Smooth muscle cell (in vitro differentiated cells): ENCODE measurements around the gene SS18. TPM values are rescaled to one million over a fixed set of nuclear protein-coding genes. Genes with fewer than 3 reads are reported as not detected.
A peak's percentile ranks its signal among the peaks of the same experiment; 100 is the strongest.

ENCODE experiments used
- DNase-seq: peaks from one replicate; lab custom pipeline; 2025; ENCODE audit not compliant: unreplicated experiment; lab: John Stamatoyannopoulos, UW
- H2AFZ ChIP-seq: fragments of 200-600 bp; sonication (generic); 2 replicates; pipeline ENCODE4 v1.6.0; 2016; ENCODE audit warnings: antibody characterized with exemption, low read depth, mild to moderate bottlenecking
- H3F3A ChIP-seq: fragments of 200-600 bp; sonication (generic); 2 replicates; pipeline ENCODE4 v1.6.0; 2017; ENCODE audit warnings: antibody characterized with exemption, low read depth
- H3K27ac ChIP-seq: fragments of 200-600 bp; sonication (generic); 2 replicates; pipeline ENCODE4 v1.5.1; 2016; ENCODE audit warnings: low read depth, mild to moderate bottlenecking
- H3K27me3 ChIP-seq: fragments of 200-600 bp; sonication (generic); 2 replicates; pipeline ENCODE4 v1.6.1; 2016; ENCODE audit warnings: low read depth, mild to moderate bottlenecking
- H3K36me3 ChIP-seq: fragments of 200-600 bp; sonication (generic); 2 replicates; pipeline ENCODE4 v1.5.1; 2016; ENCODE audit warnings: low read depth
- H3K4me1 ChIP-seq: fragments of 200-600 bp; sonication (generic); 2 replicates; pipeline ENCODE4 v1.5.1; 2016; ENCODE audit warnings: low read depth
- H3K4me2 ChIP-seq: fragments of 200-600 bp; sonication (generic); 2 replicates; pipeline ENCODE4 v1.6.0; 2016; ENCODE audit warnings: mild to moderate bottlenecking
- H3K4me3 ChIP-seq: fragments of 200-600 bp; sonication (generic); 2 replicates; pipeline ENCODE4 v1.5.1; 2016; ENCODE audit warnings: mild to moderate bottlenecking
- H3K79me2 ChIP-seq: fragments of 200-600 bp; sonication (generic); 2 replicates; pipeline ENCODE4 v1.6.0; 2016; ENCODE audit warnings: low read depth, mild to moderate bottlenecking
- H3K9ac ChIP-seq: fragments of 200-600 bp; sonication (generic); 2 replicates; pipeline ENCODE4 v1.6.0; 2016; ENCODE audit warnings: low read depth
- H3K9me3 ChIP-seq: fragments of 200-600 bp; sonication (generic); replicated peaks from 2 replicates; pipeline ENCODE4 v1.5.1; 2016; ENCODE audit warnings: low read depth
- H4K20me1 ChIP-seq: fragments of 200-600 bp; sonication (generic); 2 replicates; pipeline ENCODE4 v1.6.0; 2016; ENCODE audit warnings: low read depth
- CTCF ChIP-seq: fragments of 200-600 bp; sonication (generic); IDR thresholded peaks from 2 replicates; pipeline ENCODE4 v1.5.1; 2017; ENCODE audit warnings: borderline replicate concordance, mild to moderate bottlenecking, antibody characterized with exemption; ENCODE audit not compliant: insufficient read depth, poor library complexity, severe bottlenecking
- WGBS: methylation state at CpG from one replicate; pipeline ENCODE4 v1.1.7; 2016; ENCODE audit warnings: low lambda C conversion rate; 5-methylcytosine and 5-hydroxymethylcytosine counted together
- polyA plus RNA-seq: library from polyadenylated mRNA; unstranded; fragments of >200 nt; fragmentation: Nextera tagmentation; extraction: Ambion mirVana; gene quantifications from 2 replicates; pipeline ENCODE4 v1.2.1, GENCODE V29; 2016
- total RNA-seq: library from RNA; depleted of rRNA; stranded (reverse); fragments of >200 nt; gene quantifications from 2 replicates; pipeline ENCODE4 v1.2.3, GENCODE V29; 2014

Gene SS18
- total and polyA plus RNA-seq, 2 experiments from 2014 or later = 109 to 180 TPM

- H3K4me1 ChIP-seq = no peaks in the 10 kb centered on the region
- H3K27ac ChIP-seq = no peak overlapping the region
- DNase-seq = no peak
- no peaks in the 10 kb centered on the region for H3K79me2 ChIP-seq
- no peaks in the 10 kb centered on the region for H4K20me1 ChIP-seq
- no peaks in the 10 kb centered on the region for H3K9me3 ChIP-seq
- no peaks in the 10 kb centered on the region for H3K36me3 ChIP-seq
- no peak overlapping the region for H2AFZ ChIP-seq
- no peak overlapping the region for H3K4me3 ChIP-seq
- no peaks in the 10 kb centered on the region for H3F3A ChIP-seq
- no peak overlapping the region for H3K9ac ChIP-seq
- H3K27me3 ChIP-seq = no peaks in the 10 kb centered on the region
- WGBS = 85% methylated on average over 5 of the region's 5 CpGs
- TF ChIP-seq CTCF = no peak
- H3K4me2 ChIP-seq = no peak overlapping the region
Measured at GRCh38 chr18:26097563-26097962, 7.2 kb upstream of the SS18 start.

GRCh38 chr18:26096852-26097251 is 6.4 kb upstream of the SS18 start:
- no peak for DNase-seq
- no peaks in the 10 kb centered on the region for H3K36me3 ChIP-seq
- H3K4me2 ChIP-seq = no peak overlapping the region
- H3F3A ChIP-seq = no peaks in the 10 kb centered on the region
- H3K9ac ChIP-seq = no peak overlapping the region
- H3K79me2 ChIP-seq = no peaks in the 10 kb centered on the region
- no peak overlapping the region for H3K27ac ChIP-seq
- WGBS = 93% methylated on average over 1 of the region's 1 CpG
- no peak for TF ChIP-seq CTCF
- H3K27me3 ChIP-seq = no peaks in the 10 kb centered on the region
- no peak overlapping the region for H2AFZ ChIP-seq
- no peaks in the 10 kb centered on the region for H3K4me1 ChIP-seq
- H3K9me3 ChIP-seq = no peaks in the 10 kb centered on the region
- H3K4me3 ChIP-seq = no peak overlapping the region
- no peaks in the 10 kb centered on the region for H4K20me1 ChIP-seq

DNA sequence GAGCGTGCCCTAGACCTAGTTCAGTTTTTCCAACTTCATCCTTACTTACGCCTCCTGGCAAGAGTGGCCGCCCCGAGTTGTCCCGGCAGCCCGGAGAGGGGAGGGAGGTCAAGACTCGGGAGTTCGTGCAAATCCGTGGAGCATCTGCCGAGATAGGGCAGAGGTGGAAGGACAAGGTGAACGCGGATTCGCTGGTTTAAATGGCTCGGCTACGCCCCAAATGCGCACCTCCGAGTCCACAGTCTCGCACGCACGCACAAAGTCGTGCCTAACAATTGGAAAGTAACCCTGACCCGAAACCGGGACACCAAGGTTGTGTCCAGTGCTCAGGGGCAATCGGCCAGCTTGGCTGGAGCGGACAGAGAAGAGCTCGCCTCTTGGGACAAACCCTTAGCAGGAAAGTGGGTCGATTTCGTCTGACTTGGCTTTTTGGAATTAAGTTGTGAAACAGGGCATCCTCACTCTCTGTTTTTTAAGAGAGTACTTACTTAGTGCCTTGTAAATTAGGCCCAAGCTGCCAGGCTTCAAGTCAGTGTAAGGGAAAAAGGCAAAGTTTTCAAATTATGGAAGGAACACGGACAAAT is 726 bp upstream of the SS18 start:
- TF ChIP-seq CTCF = no peak
- H3K79me2 ChIP-seq = peaks cover 39% of the 10 kb centered on the region
- no peak for DNase-seq
- H3K9ac ChIP-seq = peak overlapping the region; percentile 93
- 4% methylated on average over 27 of the region's 29 CpGs for WGBS
- H3K4me2 ChIP-seq = peak overlapping the region; percentile 92
- no peaks in the 10 kb centered on the region for H3K9me3 ChIP-seq
- H3K4me3 ChIP-seq = peak overlapping the region; percentile 84
- peaks cover 18% of the 10 kb centered on the region for H3K4me1 ChIP-seq
- H4K20me1 ChIP-seq = peaks cover 37% of the 10 kb centered on the region
- H3F3A ChIP-seq = peaks cover 4% of the 10 kb centered on the region
- peak overlapping the region; percentile 89 for H2AFZ ChIP-seq
- peak overlapping the region; percentile 96 for H3K27ac ChIP-seq
- peaks cover 9% of the 10 kb centered on the region for H3K36me3 ChIP-seq
- H3K27me3 ChIP-seq = no peaks in the 10 kb centered on the region

- H3F3A ChIP-seq = peaks cover 4% of the 10 kb centered on the region
- WGBS = 2% methylated on average over 35 of the region's 35 CpGs
- H3K9ac ChIP-seq = peak overlapping the region; percentile 93
- peaks cover 18% of the 10 kb centered on the region for H3K4me1 ChIP-seq
- H3K27me3 ChIP-seq = no peaks in the 10 kb centered on the region
- peak overlapping the region; percentile 92 for H3K4me2 ChIP-seq
- no peak for DNase-seq
- H3K9me3 ChIP-seq = no peaks in the 10 kb centered on the region
- H3K27ac ChIP-seq = peak overlapping the region; percentile 96
- H3K4me3 ChIP-seq = peak overlapping the region; percentile 84
- H3K36me3 ChIP-seq = peaks cover 15% of the 10 kb centered on the region
- no peak for TF ChIP-seq CTCF
- peaks cover 53% of the 10 kb centered on the region for H4K20me1 ChIP-seq
- H2AFZ ChIP-seq = no peak overlapping the region
- H3K79me2 ChIP-seq = peaks cover 55% of the 10 kb centered on the region
Measured at GRCh38 chr18:26089293-26090129, 902 bp downstream of the SS18 start.
